Liver (tissue), 9 donors: ENCODE results near the gene SPATA22. TPM values are rescaled to one million over a fixed set of nuclear protein-coding genes. Genes with fewer than 3 reads are reported as not detected.

ENCODE experiments used
- DNase-seq: peaks from one replicate; pipeline ENCODE4 v3.0.0-alpha.2; 2017; ENCODE audit warnings: low spot score
- H3K27ac ChIP-seq, 2 donors: one replicate each; pipeline ENCODE4 v1.7.0; 2013; ENCODE audit warnings: inconsistent platforms in 2 of 2, low read length in 2 of 2, control low read depth in 1 of 2, low read depth in 1 of 2, mild to moderate bottlenecking in 1 of 2
- H3K27me3 ChIP-seq, 4 donors: one replicate each; pipeline versions ENCODE4 v1.6.1 to v1.7.0; 2013; ENCODE audit warnings: low read length in 3 of 4, inconsistent platforms in 1 of 4, mild to moderate bottlenecking in 1 of 4, moderate library complexity in 1 of 4; ENCODE audit not compliant: control insufficient read depth in 4 of 4, insufficient read depth in 4 of 4
- H3K36me3 ChIP-seq, 4 donors: one replicate each; pipeline versions ENCODE4 v1.6.1 to v1.7.0; 2013; ENCODE audit warnings: low read length in 3 of 4, mild to moderate bottlenecking in 3 of 4, low read depth in 1 of 4, moderate library complexity in 1 of 4; ENCODE audit not compliant: control insufficient read depth in 4 of 4, insufficient read depth in 3 of 4
- H3K4me1 ChIP-seq, 4 donors: one replicate each; pipeline versions ENCODE4 v1.6.1 to v1.7.0; 2013; ENCODE audit warnings: low read length in 3 of 4, mild to moderate bottlenecking in 3 of 4, moderate library complexity in 1 of 4; ENCODE audit not compliant: control insufficient read depth in 4 of 4, insufficient read depth in 4 of 4
- H3K4me3 ChIP-seq, 3 donors: one replicate each; pipeline versions ENCODE4 v1.6.1 to v1.7.0; 2013; ENCODE audit warnings: low read length in 3 of 3, control low read depth in 1 of 3, low read depth in 1 of 3, mild to moderate bottlenecking in 1 of 3
- H3K9ac ChIP-seq, 2 donors: one replicate each; pipeline ENCODE4 v1.7.0; 2013; ENCODE audit warnings: low read length in 2 of 2, mild to moderate bottlenecking in 2 of 2, moderate library complexity in 2 of 2, control low read depth in 1 of 2, low read depth in 1 of 2
- H3K9me3 ChIP-seq, 4 donors: one replicate each; pipeline versions ENCODE4 v1.6.1 to v1.7.0; 2013; ENCODE audit warnings: low read length in 3 of 4; ENCODE audit not compliant: control insufficient read depth in 4 of 4
- EGR1 ChIP-seq, 2 donors: IDR thresholded peaks; 2 replicates each; pipeline ENCODE4 v1.6.1; 2016 to 2018; ENCODE audit warnings: antibody characterized with exemption in 2 of 2, low read depth in 2 of 2
- FOXA1 ChIP-seq: IDR thresholded peaks from 2 replicates; pipeline ENCODE4 v1.6.1; 2016; ENCODE audit warnings: antibody characterized with exemption
- FOXA2 ChIP-seq: IDR thresholded peaks from 2 replicates; pipeline ENCODE4 v1.6.1; 2016; ENCODE audit warnings: antibody characterized with exemption
- GABPA ChIP-seq, 2 donors: IDR thresholded peaks in 1 of 2; conservative IDR thresholded peaks in 1 of 2; 2 replicates each; pipeline ENCODE4 v1.6.1; 2016; ENCODE audit warnings: antibody characterized with exemption in 2 of 2, mild to moderate bottlenecking in 1 of 2, moderate library complexity in 1 of 2
- HNF4A ChIP-seq, 2 donors: conservative IDR thresholded peaks; 2 replicates each; pipeline ENCODE4 v1.6.1; 2016; ENCODE audit warnings: antibody characterized with exemption in 2 of 2, mild to moderate bottlenecking in 2 of 2
- HNF4G ChIP-seq: IDR thresholded peaks from 2 replicates; pipeline ENCODE4 v1.6.1; 2016; ENCODE audit warnings: antibody characterized with exemption
- JUND ChIP-seq, 2 donors: IDR thresholded peaks; 2 replicates each; pipeline ENCODE4 v1.6.1; 2016; ENCODE audit warnings: antibody characterized with exemption in 2 of 2
- NR2F2 ChIP-seq: IDR thresholded peaks from 2 replicates; pipeline ENCODE4 v1.6.1; 2016; ENCODE audit warnings: antibody characterized with exemption
- RAD21 ChIP-seq, 2 donors: IDR thresholded peaks; 2 replicates each; pipeline ENCODE4 v1.6.1; 2016; ENCODE audit warnings: antibody characterized with exemption in 2 of 2, mild to moderate bottlenecking in 2 of 2
- REST ChIP-seq: IDR thresholded peaks from 2 replicates; pipeline ENCODE4 v1.6.1; 2016; ENCODE audit warnings: antibody characterized with exemption, mild to moderate bottlenecking
- RXRA ChIP-seq, 2 donors: IDR thresholded peaks; 2 replicates each; pipeline ENCODE4 v1.6.1; 2017 to 2018; ENCODE audit warnings: antibody characterized with exemption in 2 of 2, mild to moderate bottlenecking in 1 of 2
- SP1 ChIP-seq: IDR thresholded peaks from 2 replicates; pipeline ENCODE4 v1.6.1; 2018; ENCODE audit warnings: antibody characterized with exemption, mild to moderate bottlenecking
- YY1 ChIP-seq: IDR thresholded peaks from 2 replicates; pipeline ENCODE4 v1.6.1; 2016; ENCODE audit warnings: antibody characterized with exemption, mild to moderate bottlenecking
- ZBTB33 ChIP-seq: IDR thresholded peaks from 2 replicates; pipeline ENCODE4 v1.6.1; 2016; ENCODE audit warnings: antibody characterized with exemption
- WGBS: extraction: QIAGEN DNeasy Blood & Tissue Kit; methylation state at CpG from one replicate; pipeline ENCODE4 v1.1.7; 2013; 5-methylcytosine and 5-hydroxymethylcytosine counted together
- polyA plus RNA-seq, 2 donors: library from polyadenylated mRNA; stranded (reverse) in 1 of 2; unstranded in 1 of 2; fragments of 200-250 nt in 1 of 2; fragments of >200 nt in 1 of 2; fragmentation: Nextera tagmentation in 1 of 2; extraction: Ambion mirVana in 1 of 2; gene quantifications; one replicate each; pipeline versions ENCODE4 v1.2.1 to v1.2.3, GENCODE V29; 2013 to 2015
- total RNA-seq, 2 donors: library from RNA; depleted of rRNA; stranded (reverse); fragments of >200 nt; gene quantifications; one replicate each; pipeline ENCODE4 v1.2.3, GENCODE V29; 2014
- TF ChIP-seq, protein P1 (sequence below): fragments of 150-350 bp; IDR thresholded peaks from 2 replicates; pipeline ENCODE4 v1.5.1; 2017; ENCODE audit warnings: improper control_type of control experiment, low read depth, low read length; ENCODE audit not compliant: missing input control
- TF ChIP-seq, protein P2 (sequence below): IDR thresholded peaks from 2 replicates; pipeline ENCODE4 v1.6.1; 2016; ENCODE audit warnings: antibody characterized with exemption
- TF ChIP-seq, protein P3 (sequence below): IDR thresholded peaks from 2 replicates; pipeline ENCODE4 v1.6.1; 2016; ENCODE audit warnings: antibody characterized with exemption
- donor health status: healthy.
- donor health status: healthy.
- donor health status: healthy.
- donor health status: healthy.
- donor health status: healthy.

SPATA22 gene
- total and polyA plus RNA-seq, 4 donors = 0.19 to 0.89 (median 0.42) TPM; not detected in 1

- WGBS = 94% methylated on average over 3 of the region's 3 CpGs
- Histone ChIP-seq H3K9ac (no peak overlapping the region), H3K4me1 (peaks cover 0 to 20% (median 5%) of the 10 kb centered on the region in 4 donors), H3K27me3 (no peaks in the 10 kb centered on the region), H3K9me3 (no peaks in the 10 kb centered on the region), H3K27ac (no peak overlapping the region), H3K4me3 (no peak overlapping the region), H3K36me3 (peaks cover 0 to 5% (median 0%) of the 10 kb centered on the region in 4 donors)
- no peak for TF ChIP-seq EGR1 (IDR thresholded peaks at IDR 0.05; ENCODE audit: low read depth in 2 of 2)
- TF ChIP-seq, protein P1, sequence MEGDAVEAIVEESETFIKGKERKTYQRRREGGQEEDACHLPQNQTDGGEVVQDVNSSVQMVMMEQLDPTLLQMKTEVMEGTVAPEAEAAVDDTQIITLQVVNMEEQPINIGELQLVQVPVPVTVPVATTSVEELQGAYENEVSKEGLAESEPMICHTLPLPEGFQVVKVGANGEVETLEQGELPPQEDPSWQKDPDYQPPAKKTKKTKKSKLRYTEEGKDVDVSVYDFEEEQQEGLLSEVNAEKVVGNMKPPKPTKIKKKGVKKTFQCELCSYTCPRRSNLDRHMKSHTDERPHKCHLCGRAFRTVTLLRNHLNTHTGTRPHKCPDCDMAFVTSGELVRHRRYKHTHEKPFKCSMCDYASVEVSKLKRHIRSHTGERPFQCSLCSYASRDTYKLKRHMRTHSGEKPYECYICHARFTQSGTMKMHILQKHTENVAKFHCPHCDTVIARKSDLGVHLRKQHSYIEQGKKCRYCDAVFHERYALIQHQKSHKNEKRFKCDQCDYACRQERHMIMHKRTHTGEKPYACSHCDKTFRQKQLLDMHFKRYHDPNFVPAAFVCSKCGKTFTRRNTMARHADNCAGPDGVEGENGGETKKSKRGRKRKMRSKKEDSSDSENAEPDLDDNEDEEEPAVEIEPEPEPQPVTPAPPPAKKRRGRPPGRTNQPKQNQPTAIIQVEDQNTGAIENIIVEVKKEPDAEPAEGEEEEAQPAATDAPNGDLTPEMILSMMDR = no peak
- TF ChIP-seq, protein P2, sequence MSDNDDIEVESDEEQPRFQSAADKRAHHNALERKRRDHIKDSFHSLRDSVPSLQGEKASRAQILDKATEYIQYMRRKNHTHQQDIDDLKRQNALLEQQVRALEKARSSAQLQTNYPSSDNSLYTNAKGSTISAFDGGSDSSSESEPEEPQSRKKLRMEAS = no peak
- TF ChIP-seq SP1 = no peak
- no peak for TF ChIP-seq YY1
- TF ChIP-seq RAD21 (IDR thresholded peaks at IDR 0.05) = no peak
- TF ChIP-seq, protein P3, sequence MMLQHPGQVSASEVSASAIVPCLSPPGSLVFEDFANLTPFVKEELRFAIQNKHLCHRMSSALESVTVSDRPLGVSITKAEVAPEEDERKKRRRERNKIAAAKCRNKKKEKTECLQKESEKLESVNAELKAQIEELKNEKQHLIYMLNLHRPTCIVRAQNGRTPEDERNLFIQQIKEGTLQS = no peak
- TF ChIP-seq REST = no peak
- no peak for TF ChIP-seq FOXA1
- TF ChIP-seq GABPA (IDR thresholded peaks at IDR 0.05 in 1 of 2, conservative IDR thresholded peaks at IDR 0.05 in 1 of 2) = no peak
- no peak for DNase-seq
Measured at GRCh38 chr17:3479988-3480387, 8.4 kb upstream of the SPATA22 start.

DNA sequence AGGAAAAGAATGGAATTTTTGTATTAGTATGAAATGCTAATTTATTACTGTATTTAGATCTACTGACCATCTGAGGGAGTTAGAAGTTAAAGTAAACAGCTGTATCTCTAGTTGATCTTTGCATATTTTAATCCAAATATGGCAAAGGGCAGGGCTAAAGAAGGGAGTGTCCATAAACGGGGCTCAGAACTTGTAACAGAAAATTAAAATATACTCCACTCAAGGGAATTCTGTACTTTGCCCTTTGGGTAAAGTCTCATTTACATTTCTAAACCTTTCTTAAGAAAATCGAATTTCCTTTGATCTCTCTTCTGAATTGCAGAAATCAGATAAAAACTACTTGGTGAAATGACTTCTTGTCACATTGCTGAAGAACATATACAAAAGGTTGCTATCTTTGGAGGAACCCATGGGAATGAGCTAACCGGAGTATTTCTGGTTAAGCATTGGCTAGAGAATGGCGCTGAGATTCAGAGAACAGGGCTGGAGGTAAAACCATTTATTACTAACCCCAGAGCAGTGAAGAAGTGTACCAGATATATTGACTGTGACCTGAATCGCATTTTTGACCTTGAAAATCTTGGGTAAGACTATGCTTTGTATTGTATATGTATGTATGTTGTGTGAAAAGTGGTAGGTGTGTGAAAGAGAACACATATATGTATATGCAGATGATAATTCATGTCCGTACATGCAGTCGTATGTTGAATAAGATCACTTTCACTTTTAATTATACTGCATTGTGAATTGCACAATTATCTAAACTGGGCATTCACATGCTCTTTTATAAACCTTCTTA, 4.4 kb upstream of the SPATA22 start, which contains the start of gene ASPA:
Gene ASPA, plus strand, starts transcription at position 186 of the 799 bp plus-strand sequence. Its CDS starts 163 bp downstream, at position 349.
- peaks cover 0 to 1% (median 0%) of the 10 kb centered on the region in 4 donors for H3K9me3 ChIP-seq
- H3K9ac ChIP-seq = peak within 1 kb of the TSS; percentile 85 to 94
- no peaks in the 10 kb centered on the region for H3K27me3 ChIP-seq
- H3K27ac ChIP-seq = peak within 1 kb of the TSS; percentile 89 to 97
- H3K4me1 ChIP-seq = peaks cover 0 to 30% (median 11%) of the 10 kb centered on the region in 4 donors
- H3K36me3 ChIP-seq = no peaks in the 10 kb centered on the region
- DNase-seq = no peak
- WGBS = 15% methylated on average over 7 of the region's 7 CpGs
- H3K4me3 ChIP-seq = peak within 1 kb of the TSS; percentile 71 to 88 (median 71)
- no peak for TF ChIP-seq NR2F2
- TF ChIP-seq FOXA2 = peak; percentile 80
- TF ChIP-seq EGR1 (IDR thresholded peaks at IDR 0.05; ENCODE audit: low read depth in 2 of 2) = no peak
- peak; percentile 14 to 49 for TF ChIP-seq RXRA (IDR thresholded peaks at IDR 0.05)
- TF ChIP-seq, protein P3 = no peak
- peak; percentile 44 for TF ChIP-seq ZBTB33
- peak; percentile 75 for TF ChIP-seq FOXA1
- peak; percentile 29 for TF ChIP-seq HNF4G
- peak; percentile 67 for TF ChIP-seq SP1
- peak in 1 of 2 donors; percentile 32 for TF ChIP-seq JUND (IDR thresholded peaks at IDR 0.05)
- peak; percentile 48 for TF ChIP-seq YY1
- TF ChIP-seq HNF4A (conservative IDR thresholded peaks at IDR 0.05) = peak; percentile 69 to 87
